GM23248 (cell line): ENCODE results near the gene C1orf87. TPM values are rescaled to one million over a fixed set of nuclear protein-coding genes. Genes with fewer than 3 reads are reported as not detected.
"Not testable (repeated sequence)": the region's sequence is repeated elsewhere in the genome, so short reads cannot be mapped to it uniquely, and the experiment has no call there.

ENCODE experiments used
- DNase-seq: peaks from one replicate; pipeline ENCODE4 v3.0.0-alpha.2; 2015
- H2AFZ ChIP-seq: fragments of 200-600 bp; sonication (generic); 2 replicates; pipeline ENCODE4 v1.6.1; 2016; ENCODE audit warnings: antibody characterized with exemption
- H3F3A ChIP-seq: fragments of 200-600 bp; sonication (generic); 2 replicates; pipeline ENCODE4 v1.6.1; 2016; ENCODE audit warnings: mild to moderate bottlenecking, antibody characterized with exemption, mixed run types; ENCODE audit not compliant: insufficient read depth
- H3K27ac ChIP-seq: fragments of 200-600 bp; sonication (generic); 2 replicates; pipeline ENCODE4 v1.5.1; 2016; ENCODE audit warnings: mild to moderate bottlenecking
- H3K27me3 ChIP-seq: fragments of 200-600 bp; sonication (generic); replicated peaks from 2 replicates; pipeline ENCODE4 v1.6.1; 2016; ENCODE audit warnings: mild to moderate bottlenecking; ENCODE audit not compliant: insufficient read depth
- H3K36me3 ChIP-seq: fragments of 200-600 bp; sonication (generic); 2 replicates; pipeline ENCODE4 v1.6.1; 2016; ENCODE audit warnings: low read depth, mild to moderate bottlenecking
- H3K4me1 ChIP-seq: fragments of 200-600 bp; sonication (generic); 2 replicates; pipeline ENCODE4 v1.6.1; 2016; ENCODE audit warnings: mild to moderate bottlenecking; ENCODE audit not compliant: insufficient read depth
- H3K4me2 ChIP-seq: fragments of 200-600 bp; sonication (generic); one replicate; pipeline ENCODE4 v1.6.1; 2016; ENCODE audit warnings: mild to moderate bottlenecking; ENCODE audit not compliant: unreplicated experiment
- H3K4me3 ChIP-seq: fragments of 200-600 bp; sonication (generic); 2 replicates; pipeline ENCODE4 v1.5.1; 2016; ENCODE audit warnings: mild to moderate bottlenecking
- H3K79me2 ChIP-seq: fragments of 200-600 bp; sonication (generic); 2 replicates; pipeline ENCODE4 v1.6.1; 2016; ENCODE audit warnings: mild to moderate bottlenecking; ENCODE audit not compliant: insufficient read depth
- H3K9ac ChIP-seq: fragments of 200-600 bp; sonication (generic); 2 replicates; pipeline ENCODE4 v1.6.1; 2016; ENCODE audit warnings: mild to moderate bottlenecking
- H3K9me2 ChIP-seq: fragments of 200-600 bp; sonication (generic); 2 replicates; pipeline ENCODE4 v1.6.1; 2016; ENCODE audit warnings: mixed run types, mild to moderate bottlenecking, moderate library complexity; ENCODE audit not compliant: insufficient read depth
- H3K9me3 ChIP-seq: fragments of 200-600 bp; sonication (generic); one replicate; pipeline ENCODE4 v1.6.1; 2017; ENCODE audit warnings: low read depth
- H4K20me1 ChIP-seq: fragments of 200-600 bp; sonication (generic); 2 replicates; pipeline ENCODE4 v1.6.0; 2016; ENCODE audit not compliant: insufficient read depth
- EZH2 ChIP-seq: fragments of 200-600 bp; sonication (generic); IDR thresholded peaks from 2 replicates; pipeline ENCODE4 v1.6.1; 2018; ENCODE audit warnings: antibody characterized with exemption, mild to moderate bottlenecking; ENCODE audit not compliant: insufficient read depth, poor library complexity, severe bottlenecking
- EZH2phosphoT487 ChIP-seq: fragments of 200-600 bp; sonication (generic); IDR thresholded peaks from 2 replicates; pipeline ENCODE4 v1.6.1; 2018; ENCODE audit warnings: antibody characterized with exemption, moderate library complexity, mild to moderate bottlenecking, low read depth; ENCODE audit not compliant: insufficient read depth
- WGBS, 2 experiments: methylation state at CpG; one replicate each; pipeline ENCODE4 v1.1.6; 2015 to 2017; ENCODE audit warnings: low lambda C conversion rate in 2 of 2, low coverage in 1 of 2; ENCODE audit errors: missing lambda C conversion rate in 2 of 2; 5-methylcytosine and 5-hydroxymethylcytosine counted together
- in situ Hi-C: fragments of 300-500 bp; cut with MboI; formaldehyde crosslinking; loops from 2 replicates; pipeline ENCODE4 v1.15.0; 2020
- polyA plus RNA-seq: library from polyadenylated mRNA; unstranded; fragments of >200 nt; fragmentation: Nextera tagmentation; extraction: Ambion mirVana; gene quantifications from 2 replicates; pipeline ENCODE4 v1.2.1, GENCODE V29; 2016
- total RNA-seq: library from RNA; depleted of rRNA; stranded (reverse); fragments of >200 nt; shearing (Covaris generic); gene quantifications from 2 replicates; pipeline ENCODE4 v1.2.3, GENCODE V29; 2014

The C1orf87 gene
- total and polyA plus RNA-seq, 2 experiments from 2014 or later = not detected

- TF ChIP-seq EZH2 = no peak
- no peak for TF ChIP-seq EZH2phosphoT487
- WGBS, 2 experiments = 44 to 45% methylated on average over 19 of the region's 19 CpGs
- Histone ChIP-seq H3K4me1 (no peaks in the 10 kb centered on the region), H3K79me2 (no peaks in the 10 kb centered on the region), H4K20me1 (no peaks in the 10 kb centered on the region), H3F3A (no peaks in the 10 kb centered on the region), H3K9me3 (no peaks in the 10 kb centered on the region), H3K27ac (no peak overlapping the region), H3K4me3 (0 out of 2 replicates have a peak overlapping the region, but pooled peaks have one; percentile 30), H2AFZ (no peak overlapping the region), H3K9me2 (no peaks in the 10 kb centered on the region), H3K36me3 (no peaks in the 10 kb centered on the region), H3K9ac (no peak overlapping the region), H3K27me3 (peaks cover 25% of the 10 kb centered on the region), H3K4me2 (peak overlapping the region; percentile 19)
- in situ Hi-C loops = loop anchor here (25.0 kb wide), 1 partner anchor 1861 kb away; no protein-coding TSS in a partner anchor
- peak; percentile 71 for DNase-seq
Observed at GRCh38 chr1:59976194-59977074, 97.1 kb downstream of the C1orf87 start.

GRCh38 chr1:59973719-59974118 is 99.9 kb downstream of the C1orf87 start:
- TF ChIP-seq EZH2phosphoT487 (no peak), EZH2 (no peak)
- Histone ChIP-seq H3K9ac (no peak overlapping the region), H3K27me3 (peaks cover 25% of the 10 kb centered on the region), H3K79me2 (no peaks in the 10 kb centered on the region), H4K20me1 (no peaks in the 10 kb centered on the region), H3K36me3 (no peaks in the 10 kb centered on the region), H3K4me3 (no peak overlapping the region), H3K4me1 (no peaks in the 10 kb centered on the region), H2AFZ (no peak overlapping the region), H3K4me2 (no peak overlapping the region), H3K9me2 (no peaks in the 10 kb centered on the region), H3K27ac (no peak overlapping the region), H3K9me3 (no peaks in the 10 kb centered on the region), H3F3A (no peaks in the 10 kb centered on the region)
- in situ Hi-C loops = no loop called here
- 89 to 90% methylated on average over 1 of the region's 1 CpG for WGBS, 2 experiments
- no peak for DNase-seq

GRCh38 chr1:59972216-59972927 is 101.2 kb downstream of the C1orf87 start:
- in situ Hi-C loops = no loop called here
- H3K9me3 ChIP-seq = no peaks in the 10 kb centered on the region
- DNase-seq = peak; percentile 67
- no peak overlapping the region for H3K27ac ChIP-seq
- H3F3A ChIP-seq = no peaks in the 10 kb centered on the region
- H3K4me3 ChIP-seq = no peak overlapping the region
- TF ChIP-seq EZH2 (no peak), EZH2phosphoT487 (no peak)
- no peak overlapping the region for H3K9ac ChIP-seq
- no peaks in the 10 kb centered on the region for H3K36me3 ChIP-seq
- no peak overlapping the region for H2AFZ ChIP-seq
- WGBS, 2 experiments = 17 to 21% methylated on average over 20 of the region's 20 CpGs
- no peaks in the 10 kb centered on the region for H4K20me1 ChIP-seq
- H3K79me2 ChIP-seq = no peaks in the 10 kb centered on the region
- peaks cover 25% of the 10 kb centered on the region for H3K27me3 ChIP-seq
- no peaks in the 10 kb centered on the region for H3K9me2 ChIP-seq
- no peak overlapping the region for H3K4me2 ChIP-seq
- no peaks in the 10 kb centered on the region for H3K4me1 ChIP-seq

- Histone ChIP-seq H4K20me1 (no peaks in the 10 kb centered on the region), H3K36me3 (no peaks in the 10 kb centered on the region), H3K27ac (no peak overlapping the region), H2AFZ (0 out of 2 replicates have a peak overlapping the region, but pooled peaks have one; percentile 52), H3K4me1 (no peaks in the 10 kb centered on the region), H3K79me2 (no peaks in the 10 kb centered on the region), H3K4me2 (peak overlapping the region; percentile 62), H3K9me3 (no peaks in the 10 kb centered on the region), H3K9ac (no peak overlapping the region), H3K4me3 (no peak overlapping the region), H3K9me2 (no peaks in the 10 kb centered on the region), H3F3A (no peaks in the 10 kb centered on the region), H3K27me3 (peaks cover 25% of the 10 kb centered on the region)
- DNase-seq = peak; percentile 79
- no peak for TF ChIP-seq EZH2phosphoT487
- TF ChIP-seq EZH2 = no peak
- WGBS, 2 experiments = 7% methylated on average over 19 of the region's 19 CpGs
- in situ Hi-C loops = no loop called here
Observed at GRCh38 chr1:59971464-59971911, 102.1 kb downstream of the C1orf87 start.

GRCh38 chr1:59969542-59970175 is 103.9 kb downstream of the C1orf87 start:
- H3F3A ChIP-seq, in situ Hi-C loops, DNase-seq, H3K4me1 ChIP-seq, H3K9me2 ChIP-seq, H3K4me3 ChIP-seq, H3K79me2 ChIP-seq, H4K20me1 ChIP-seq, H3K27ac ChIP-seq, H3K4me2 ChIP-seq, H2AFZ ChIP-seq, H3K9me3 ChIP-seq, H3K9ac ChIP-seq, H3K36me3 ChIP-seq: not testable (repeated sequence)
- H3K27me3 ChIP-seq = peaks cover 12% of the 10 kb centered on the region
- 92 to 93% methylated on average over 22 to 32 of the region's 42 CpGs for WGBS, 2 experiments

- H3F3A ChIP-seq, H3K4me3 ChIP-seq, H3K79me2 ChIP-seq, H3K9me3 ChIP-seq, H2AFZ ChIP-seq, H3K4me1 ChIP-seq, DNase-seq, in situ Hi-C loops, H4K20me1 ChIP-seq, H3K4me2 ChIP-seq, H3K9me2 ChIP-seq, H3K27me3 ChIP-seq, H3K27ac ChIP-seq, H3K9ac ChIP-seq, H3K36me3 ChIP-seq: not testable (repeated sequence)
- 84 to 87% methylated on average over 17 of the region's 17 CpGs for WGBS, 2 experiments
Observed at GRCh38 chr1:59968746-59969145, 104.8 kb downstream of the C1orf87 start.
